KMS-11 (cell line): Measurements from ENCODE around the gene RAB40C.

Experiments
- H2AFZ ChIP-seq: fragments of 200-600 bp; sonication (generic); 2 replicates; pipeline ENCODE4 v1.6.1; 2016; ENCODE audit warnings: antibody characterized with exemption, mixed run types, low read depth
- H3K27ac ChIP-seq: fragments of 200-600 bp; sonication (generic); 2 replicates; pipeline ENCODE4 v1.6.1; 2016; ENCODE audit warnings: mild to moderate bottlenecking, mixed run types
- H3K27me3 ChIP-seq: fragments of 200-600 bp; sonication (generic); 2 replicates; pipeline ENCODE4 v1.6.1; 2017; ENCODE audit warnings: mild to moderate bottlenecking, low read depth, mixed run types, moderate library complexity; ENCODE audit not compliant: insufficient read depth
- H3K36me3 ChIP-seq: fragments of 200-600 bp; sonication (generic); 2 replicates; pipeline ENCODE4 v1.6.1; 2017; ENCODE audit warnings: mild to moderate bottlenecking, mixed run types; ENCODE audit not compliant: insufficient read depth
- H3K4me1 ChIP-seq: fragments of 200-600 bp; sonication (generic); 2 replicates; pipeline ENCODE4 v1.6.1; 2016; ENCODE audit warnings: mild to moderate bottlenecking, low read depth, mixed run types; ENCODE audit not compliant: poor library complexity, severe bottlenecking
- H3K4me2 ChIP-seq: fragments of 200-600 bp; sonication (generic); 2 replicates; pipeline ENCODE4 v1.7.0; 2016; ENCODE audit warnings: mild to moderate bottlenecking, mixed run types
- H3K4me3 ChIP-seq: fragments of 200-600 bp; sonication (generic); IDR thresholded peaks from 2 replicates; pipeline ENCODE4 v1.6.1; 2017; ENCODE audit warnings: low read depth, low read length, mixed read lengths; ENCODE audit not compliant: insufficient read depth
- H3K79me2 ChIP-seq: fragments of 200-600 bp; sonication (generic); 2 replicates; pipeline ENCODE4 v1.6.1; 2016; ENCODE audit warnings: low read depth, mixed run types; ENCODE audit not compliant: insufficient read depth
- H3K9ac ChIP-seq: fragments of 200-600 bp; sonication (generic); 2 replicates; pipeline ENCODE4 v1.6.1; 2016; ENCODE audit warnings: mild to moderate bottlenecking, mixed run types
- H4K20me1 ChIP-seq: fragments of 200-600 bp; sonication (generic); 2 replicates; pipeline ENCODE4 v1.6.1; 2016; ENCODE audit warnings: mild to moderate bottlenecking, mixed run types; ENCODE audit not compliant: insufficient read depth
- TF ChIP-seq, protein P1 (sequence below): fragments of 200-600 bp; sonication (generic); conservative IDR thresholded peaks from 2 replicates; pipeline ENCODE4 v1.6.1; 2017; ENCODE audit warnings: low read depth, mild to moderate bottlenecking, antibody characterized with exemption, low read length, moderate library complexity, mixed read lengths

RAB40C gene

DNA sequence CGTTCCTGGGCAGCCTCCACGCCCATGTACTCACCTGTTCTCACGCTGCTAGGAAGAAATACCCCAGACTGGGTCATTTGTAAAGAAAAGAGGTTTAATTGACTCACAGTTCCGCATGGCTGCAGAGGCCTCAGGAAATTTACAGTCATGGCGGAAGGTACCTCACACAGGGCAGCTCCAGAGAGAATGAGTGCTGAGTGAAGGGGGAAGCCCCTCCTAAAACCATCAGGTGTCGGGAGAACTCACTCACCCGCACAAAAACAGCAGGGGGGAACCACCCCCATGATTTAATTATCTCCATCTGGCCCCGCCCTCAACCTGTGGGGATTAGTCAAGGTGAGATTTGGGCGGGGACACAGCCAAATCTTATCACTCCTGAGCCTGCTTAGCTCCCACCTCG, 18.2 kb downstream of the RAB40C start:
- H3K36me3 ChIP-seq: no peaks in the 10 kb centered on the region
- no peaks in the 10 kb centered on the region for H3K27me3 ChIP-seq
- H3K4me3 ChIP-seq: no peak overlapping the region
- peaks cover 9% of the 10 kb centered on the region; the same call in 1 of the 2 replicates for H3K79me2 ChIP-seq
- no peak overlapping the region for H2AFZ ChIP-seq
- no peaks in the 10 kb centered on the region for H4K20me1 ChIP-seq
- H3K27ac ChIP-seq: no peak overlapping the region
- H3K9ac ChIP-seq: no peak overlapping the region
- no peaks in the 10 kb centered on the region for H3K4me1 ChIP-seq
- TF ChIP-seq, protein P1, sequence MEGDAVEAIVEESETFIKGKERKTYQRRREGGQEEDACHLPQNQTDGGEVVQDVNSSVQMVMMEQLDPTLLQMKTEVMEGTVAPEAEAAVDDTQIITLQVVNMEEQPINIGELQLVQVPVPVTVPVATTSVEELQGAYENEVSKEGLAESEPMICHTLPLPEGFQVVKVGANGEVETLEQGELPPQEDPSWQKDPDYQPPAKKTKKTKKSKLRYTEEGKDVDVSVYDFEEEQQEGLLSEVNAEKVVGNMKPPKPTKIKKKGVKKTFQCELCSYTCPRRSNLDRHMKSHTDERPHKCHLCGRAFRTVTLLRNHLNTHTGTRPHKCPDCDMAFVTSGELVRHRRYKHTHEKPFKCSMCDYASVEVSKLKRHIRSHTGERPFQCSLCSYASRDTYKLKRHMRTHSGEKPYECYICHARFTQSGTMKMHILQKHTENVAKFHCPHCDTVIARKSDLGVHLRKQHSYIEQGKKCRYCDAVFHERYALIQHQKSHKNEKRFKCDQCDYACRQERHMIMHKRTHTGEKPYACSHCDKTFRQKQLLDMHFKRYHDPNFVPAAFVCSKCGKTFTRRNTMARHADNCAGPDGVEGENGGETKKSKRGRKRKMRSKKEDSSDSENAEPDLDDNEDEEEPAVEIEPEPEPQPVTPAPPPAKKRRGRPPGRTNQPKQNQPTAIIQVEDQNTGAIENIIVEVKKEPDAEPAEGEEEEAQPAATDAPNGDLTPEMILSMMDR: no peak
- no peak overlapping the region for H3K4me2 ChIP-seq

GRCh38 chr16:609316-609715, 19.4 kb downstream of the RAB40C start:
- no peak overlapping the region for H3K9ac ChIP-seq
- no peak overlapping the region for H3K27ac ChIP-seq
- no peaks in the 10 kb centered on the region for H3K36me3 ChIP-seq
- no peak overlapping the region for H3K4me2 ChIP-seq
- no peaks in the 10 kb centered on the region for H3K4me1 ChIP-seq
- no peaks in the 10 kb centered on the region for H4K20me1 ChIP-seq
- peaks cover 8% of the 10 kb centered on the region; the same call in 1 of the 2 replicates for H3K79me2 ChIP-seq
- no peak overlapping the region for H3K4me3 ChIP-seq
- no peak overlapping the region for H2AFZ ChIP-seq
- TF ChIP-seq, protein P1: no peak
- H3K27me3 ChIP-seq: no peaks in the 10 kb centered on the region

GRCh38 chr16:609984-610383, 20.1 kb downstream of the RAB40C start:
- Histone ChIP-seq H4K20me1 (no peaks in the 10 kb centered on the region), H3K27me3 (no peaks in the 10 kb centered on the region), H3K4me1 (no peaks in the 10 kb centered on the region), H3K27ac (no peak overlapping the region), H3K9ac (no peak overlapping the region), H3K4me3 (no peak overlapping the region), H3K79me2 (peaks cover 2% of the 10 kb centered on the region; the same call in 1 of the 2 replicates), H3K36me3 (no peaks in the 10 kb centered on the region), H2AFZ (no peak overlapping the region), H3K4me2 (no peak overlapping the region)
- TF ChIP-seq, protein P1: no peak

- Histone ChIP-seq H3K27ac (no peak overlapping the region), H3K4me2 (no peak overlapping the region), H3K79me2 (peaks cover 3% of the 10 kb centered on the region; the same call in 1 of the 2 replicates), H2AFZ (no peak overlapping the region), H3K9ac (no peak overlapping the region), H3K36me3 (no peaks in the 10 kb centered on the region), H3K4me3 (no peak overlapping the region), H4K20me1 (no peaks in the 10 kb centered on the region), H3K27me3 (no peaks in the 10 kb centered on the region), H3K4me1 (no peaks in the 10 kb centered on the region)
- TF ChIP-seq, protein P1: peak; percentile 41
These were observed 20.9 kb downstream of the RAB40C start for GRCh38 chr16:610513-611381.
